ENCODE data around the gene NLGN1. TPM values are rescaled to one million over a fixed set of nuclear protein-coding genes. Genes with fewer than 3 reads are reported as not detected.

The NLGN1 gene
- total and polyA plus RNA-seq, 12 donors, result 0.88 to 19.9 (median 12.6) TPM

GRCh38 chr3:173688216-173688842 is 290.8 kb downstream of the NLGN1 start:
- DNase-seq (no peak), ATAC-seq (no peak)
- no peaks in the 10 kb centered on the region for H3K36me3 ChIP-seq
- TF ChIP-seq, protein P1, sequence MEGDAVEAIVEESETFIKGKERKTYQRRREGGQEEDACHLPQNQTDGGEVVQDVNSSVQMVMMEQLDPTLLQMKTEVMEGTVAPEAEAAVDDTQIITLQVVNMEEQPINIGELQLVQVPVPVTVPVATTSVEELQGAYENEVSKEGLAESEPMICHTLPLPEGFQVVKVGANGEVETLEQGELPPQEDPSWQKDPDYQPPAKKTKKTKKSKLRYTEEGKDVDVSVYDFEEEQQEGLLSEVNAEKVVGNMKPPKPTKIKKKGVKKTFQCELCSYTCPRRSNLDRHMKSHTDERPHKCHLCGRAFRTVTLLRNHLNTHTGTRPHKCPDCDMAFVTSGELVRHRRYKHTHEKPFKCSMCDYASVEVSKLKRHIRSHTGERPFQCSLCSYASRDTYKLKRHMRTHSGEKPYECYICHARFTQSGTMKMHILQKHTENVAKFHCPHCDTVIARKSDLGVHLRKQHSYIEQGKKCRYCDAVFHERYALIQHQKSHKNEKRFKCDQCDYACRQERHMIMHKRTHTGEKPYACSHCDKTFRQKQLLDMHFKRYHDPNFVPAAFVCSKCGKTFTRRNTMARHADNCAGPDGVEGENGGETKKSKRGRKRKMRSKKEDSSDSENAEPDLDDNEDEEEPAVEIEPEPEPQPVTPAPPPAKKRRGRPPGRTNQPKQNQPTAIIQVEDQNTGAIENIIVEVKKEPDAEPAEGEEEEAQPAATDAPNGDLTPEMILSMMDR (IDR thresholded peaks at IDR 0.05), result no peak
- H3K27ac ChIP-seq, result no peak overlapping the region
- no peaks in the 10 kb centered on the region for H3K27me3 ChIP-seq
- H3K9me3 ChIP-seq, result no peaks in the 10 kb centered on the region
- intact Hi-C loops (cut with DNase I), result no loop called here
- no peaks in the 10 kb centered on the region for H3K4me1 ChIP-seq
- 79 to 80% methylated on average over 4 of the region's 4 CpGs for WGBS, 2 donors
- H3K4me3 ChIP-seq, result no peak overlapping the region

- H3K9me3 ChIP-seq, result no peaks in the 10 kb centered on the region
- no peaks in the 10 kb centered on the region for H3K36me3 ChIP-seq
- intact Hi-C loops (cut with DNase I), result no loop called here
- DNase-seq (no peak), ATAC-seq (no peak)
- H3K4me3 ChIP-seq, result no peak overlapping the region
- 74 to 79% methylated on average over 7 of the region's 7 CpGs for WGBS, 2 donors
- H3K4me1 ChIP-seq, result no peaks in the 10 kb centered on the region
- TF ChIP-seq, protein P1 (IDR thresholded peaks at IDR 0.05), result no peak
- H3K27me3 ChIP-seq, result no peaks in the 10 kb centered on the region
- H3K27ac ChIP-seq, result no peak overlapping the region
Measured at GRCh38 chr3:173690542-173691180, 293.1 kb downstream of the NLGN1 start.

DNA sequence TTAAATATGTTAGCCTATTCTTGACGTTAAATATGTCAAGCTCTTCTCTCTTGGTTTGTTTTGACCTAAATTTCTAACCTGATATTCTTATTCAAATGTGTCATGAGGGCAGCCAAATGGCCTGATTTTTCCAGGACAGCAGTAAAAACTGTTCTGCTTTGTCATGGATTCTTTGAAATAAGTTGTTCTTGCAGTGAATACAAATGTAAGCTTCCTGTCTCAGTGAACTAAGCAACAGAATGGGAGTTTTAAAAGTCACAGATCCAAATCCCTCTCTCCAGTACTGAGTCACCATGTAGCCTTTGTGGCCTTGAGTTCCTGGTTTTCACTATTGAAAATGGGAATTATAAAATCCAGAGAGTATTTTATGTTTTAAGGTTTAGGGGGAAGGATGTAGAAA is 301.8 kb downstream of the NLGN1 start:
- TF ChIP-seq, protein P1 (IDR thresholded peaks at IDR 0.05), result no peak
- ATAC-seq (no peak), DNase-seq (no peak)
- Histone ChIP-seq H3K27me3 (no peaks in the 10 kb centered on the region), H3K36me3 (no peaks in the 10 kb centered on the region), H3K4me3 (no peak overlapping the region), H3K4me1 (no peaks in the 10 kb centered on the region), H3K27ac (no peak overlapping the region), H3K9me3 (peaks cover 0 to 9% (median 0%) of the 10 kb centered on the region in 11 donors)
- 77% methylated on average over 1 of the region's 1 CpG for WGBS, 2 donors
- intact Hi-C loops (cut with DNase I), result no loop called here

DNA sequence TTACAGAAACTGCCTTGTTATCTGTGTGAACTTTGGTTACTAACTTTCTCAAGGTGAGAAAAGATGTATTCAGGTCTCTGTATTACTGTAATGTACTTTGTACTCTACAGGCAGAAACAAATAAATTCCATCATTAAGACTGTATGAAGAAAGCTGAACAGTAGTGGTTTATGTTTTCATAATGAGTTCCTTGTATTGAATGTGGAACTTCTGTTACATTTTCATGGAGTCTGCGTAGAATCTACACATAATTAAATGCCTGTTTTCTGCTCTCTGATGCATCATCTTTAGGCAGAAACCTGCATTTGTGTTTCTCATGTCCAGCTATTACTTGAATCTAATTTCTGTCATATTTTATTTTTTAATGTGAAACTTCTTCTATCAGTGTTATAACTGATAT is 302.8 kb downstream of the NLGN1 start:
- intact Hi-C loops (cut with DNase I), result no loop called here
- Histone ChIP-seq H3K27ac (no peak overlapping the region), H3K27me3 (no peaks in the 10 kb centered on the region), H3K4me3 (no peak overlapping the region), H3K9me3 (peaks cover 0 to 9% (median 0%) of the 10 kb centered on the region in 11 donors), H3K4me1 (no peaks in the 10 kb centered on the region), H3K36me3 (no peaks in the 10 kb centered on the region)
- TF ChIP-seq, protein P1 (IDR thresholded peaks at IDR 0.05), result no peak
- 89 to 93% methylated on average over 1 of the region's 1 CpG for WGBS, 2 donors
- DNase-seq (no peak), ATAC-seq (no peak)

Measured in heart right ventricle (tissue), 16 donors.